Breast epithelium (tissue), 3 donors: Measurements from ENCODE around the gene RNU1-2.
"Not testable (repeated sequence)": the region's sequence is repeated elsewhere in the genome, so short reads cannot be mapped to it uniquely, and the experiment has no call there.

Source experiments
- POLR2A ChIP-seq: fragments of 450-650 bp; IDR thresholded peaks from one replicate; pipeline ENCODE4 v1.6.1; 2016; ENCODE audit warnings: antibody characterized with exemption, mild to moderate bottlenecking, moderate library complexity
- POLR2AphosphoS5 ChIP-seq, 3 donors: sonication (generic); formaldehyde crosslinking; IDR thresholded peaks; one replicate each; pipeline ENCODE4 v1.6.1; 2017; ENCODE audit warnings: antibody characterized with exemption in 3 of 3
- TF ChIP-seq, protein P1 (sequence below), 3 donors: fragments of 450-650 bp; IDR thresholded peaks; one replicate each; pipeline ENCODE4 v1.5.1; 2016 to 2017; ENCODE audit warnings: antibody characterized with exemption in 3 of 3, mild to moderate bottlenecking in 3 of 3, moderate library complexity in 3 of 3

DNA sequence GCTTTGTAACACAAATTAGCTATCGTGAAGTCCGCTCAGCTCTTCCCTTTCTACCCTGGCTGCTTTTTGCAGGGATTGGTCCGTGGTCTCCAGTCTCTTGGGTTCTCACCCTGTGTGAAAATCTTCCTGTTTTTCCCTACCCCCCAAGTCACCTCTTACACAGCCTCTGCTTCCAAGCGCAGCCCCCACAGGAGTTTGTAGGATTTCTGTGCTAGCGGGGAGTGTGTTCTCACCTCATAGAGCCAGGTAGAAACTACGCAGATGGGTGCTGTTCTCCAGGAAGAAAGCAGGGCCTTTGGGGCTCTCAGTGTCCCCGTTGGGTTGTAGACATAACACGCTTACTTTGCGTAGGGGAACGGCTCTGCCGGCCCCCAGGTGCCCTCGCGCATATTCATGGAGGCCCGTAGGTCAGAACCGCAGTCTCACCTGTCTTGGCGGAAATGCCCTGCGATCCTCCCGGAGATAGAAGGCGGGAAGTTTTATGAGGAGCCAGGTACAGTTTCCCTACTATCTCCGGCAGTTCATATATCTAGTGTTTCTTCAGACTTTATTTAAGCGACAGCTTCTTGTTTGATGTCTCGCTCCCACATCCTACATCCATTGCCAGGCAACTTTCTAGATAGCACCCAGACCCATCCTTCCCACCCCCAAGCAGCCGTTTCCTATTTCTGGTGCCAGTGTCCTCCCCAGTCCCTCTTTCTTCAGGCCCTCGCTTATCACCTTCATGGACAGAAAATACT lies 706 bp downstream of the RNU1-2 start:
- TF ChIP-seq, protein P1, sequence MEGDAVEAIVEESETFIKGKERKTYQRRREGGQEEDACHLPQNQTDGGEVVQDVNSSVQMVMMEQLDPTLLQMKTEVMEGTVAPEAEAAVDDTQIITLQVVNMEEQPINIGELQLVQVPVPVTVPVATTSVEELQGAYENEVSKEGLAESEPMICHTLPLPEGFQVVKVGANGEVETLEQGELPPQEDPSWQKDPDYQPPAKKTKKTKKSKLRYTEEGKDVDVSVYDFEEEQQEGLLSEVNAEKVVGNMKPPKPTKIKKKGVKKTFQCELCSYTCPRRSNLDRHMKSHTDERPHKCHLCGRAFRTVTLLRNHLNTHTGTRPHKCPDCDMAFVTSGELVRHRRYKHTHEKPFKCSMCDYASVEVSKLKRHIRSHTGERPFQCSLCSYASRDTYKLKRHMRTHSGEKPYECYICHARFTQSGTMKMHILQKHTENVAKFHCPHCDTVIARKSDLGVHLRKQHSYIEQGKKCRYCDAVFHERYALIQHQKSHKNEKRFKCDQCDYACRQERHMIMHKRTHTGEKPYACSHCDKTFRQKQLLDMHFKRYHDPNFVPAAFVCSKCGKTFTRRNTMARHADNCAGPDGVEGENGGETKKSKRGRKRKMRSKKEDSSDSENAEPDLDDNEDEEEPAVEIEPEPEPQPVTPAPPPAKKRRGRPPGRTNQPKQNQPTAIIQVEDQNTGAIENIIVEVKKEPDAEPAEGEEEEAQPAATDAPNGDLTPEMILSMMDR (IDR thresholded peaks at IDR 0.05): not testable (repeated sequence)
- TF ChIP-seq POLR2A; POLR2AphosphoS5 (IDR thresholded peaks at IDR 0.05): not testable (repeated sequence)
